DND-41 (cell line): ENCODE results near the gene GTSE1.

Experiments
- CTCF ChIP-seq: IDR thresholded peaks from 2 replicates; pipeline ENCODE4 v1.5.1; 2012; ENCODE audit warnings: borderline replicate concordance, low read length, moderate library complexity, mild to moderate bottlenecking; ENCODE audit not compliant: poor library complexity, severe bottlenecking; ENCODE audit errors: extremely low read depth
- EZH2 ChIP-seq: IDR thresholded peaks from 3 replicates; pipeline ENCODE4 v1.6.1; 2012; ENCODE audit warnings: borderline replicate concordance, low read depth, mild to moderate bottlenecking, moderate library complexity, low read length, inconsistent platforms; ENCODE audit not compliant: severe bottlenecking

- TF ChIP-seq CTCF (no peak), EZH2 (no peak)
These were observed 43.3 kb downstream of the GTSE1 start for GRCh38 chr22:46339956-46340355.
